Measurements from ENCODE around the gene ALDH3A1. TPM values are rescaled to one million over a fixed set of nuclear protein-coding genes. Genes with fewer than 3 reads are reported as not detected.

ALDH3A1 gene
- total and polyA plus RNA-seq, 2 of the 4 experiments (the other 2 are of a cell fraction) = not detected

GRCh38 chr17:19739241-19740201, 8.6 kb downstream of the ALDH3A1 start:
- Histone ChIP-seq H3K14ac (replicated peaks; ENCODE audit: low read depth, low read length) (no peak overlapping the region), H3K9ac (ENCODE audit: low read depth, low read length) (no peak overlapping the region), H4K20me1 (ENCODE audit: insufficient read depth, low read length) (no peaks in the 10 kb centered on the region), H2BK120ac (ENCODE audit: low read depth, low read length) (no peak overlapping the region), H3K27me3 (ENCODE audit: control insufficient read depth, insufficient read depth, low read length) (peaks cover 20% of the 10 kb centered on the region), H4K8ac (ENCODE audit: low read depth in 2 of 2, low read length in 2 of 2) (no peak overlapping the region), H2AK9ac (replicated peaks; ENCODE audit: low read depth, low read length, poor library complexity) (no peak overlapping the region), H3K27ac (ENCODE audit: insufficient read depth, low read length) (no peak overlapping the region), H3K4ac (ENCODE audit: low read depth, low read length) (no peak overlapping the region), H4K91ac (ENCODE audit: insufficient read depth, low read depth, low read length) (no peak overlapping the region), H3K18ac (ENCODE audit: low read depth, low read length) (no peak overlapping the region), H3K4me3 (ENCODE audit: insufficient read depth, low read depth, low read length) (no peak overlapping the region), H3K9me1 (ENCODE audit: insufficient read depth, low read length) (no peaks in the 10 kb centered on the region), H3K23ac (ENCODE audit: low read depth, low read length) (no peak overlapping the region), H2AFZ (replicated peaks; ENCODE audit: low read length, poor library complexity) (no peak overlapping the region), H2BK15ac (ENCODE audit: low read depth, low read length) (no peak overlapping the region), H3K9me3 (ENCODE audit: control insufficient read depth, insufficient read depth, low read length) (no peaks in the 10 kb centered on the region), H3K36me3 (ENCODE audit: control insufficient read depth, insufficient read depth, low read length) (no peaks in the 10 kb centered on the region), H4K5ac (ENCODE audit: low read depth, low read length) (no peak overlapping the region), H3K56ac (ENCODE audit: extremely low read depth, insufficient read depth, low read length) (no peak overlapping the region), H2BK20ac (ENCODE audit: low read depth, low read length) (no peak overlapping the region), H3K4me1 (ENCODE audit: control insufficient read depth, insufficient read depth, low read length) (no peaks in the 10 kb centered on the region), H2BK5ac (ENCODE audit: low read depth, low read length, poor library complexity, severe bottlenecking) (no peak overlapping the region), H2AK5ac (ENCODE audit: low read depth, low read length) (no peak overlapping the region), H3K79me1 (ENCODE audit: low read depth in 1 of 2, low read length in 2 of 2) (no peaks in the 10 kb centered on the region), H3K4me2 (ENCODE audit: low read depth, low read length) (no peak overlapping the region)
- ATAC-seq (ENCODE audit: low read depth) = no peak
- in situ Hi-C loops (cut with MboI; ENCODE audit: low sequenced_read_pairs) (no loop called here), intact Hi-C loops (cut with micrococcal nuclease) (no loop called here), dilution Hi-C loops (cut with HindIII; ENCODE audit: low sequenced_read_pairs, unreplicated experiment) (no loop called here)
- WGBS, 2 experiments (ENCODE audit: extremely low coverage in 2 of 2, insufficient read length in 1 of 2) = 82% methylated on average over 19 of the region's 26 CpGs; no CpG with 5 or more reads in 1 of the 2 experiments
- BruUV-seq (replicated peaks) = no TSS peak
- ChIA-PET POLR2A (ENCODE audit: unreplicated experiment) (no interaction called here), CTCF (no interaction called here)
- no peak for DNase-seq
- no peak for TF ChIP-seq RFX5 (IDR thresholded peaks at IDR 0.05; ENCODE audit: low read depth, low read length)
- no peak for TF ChIP-seq SMC3 (IDR thresholded peaks at IDR 0.05; ENCODE audit: low read depth, low read length)
- TF ChIP-seq, protein P1, sequence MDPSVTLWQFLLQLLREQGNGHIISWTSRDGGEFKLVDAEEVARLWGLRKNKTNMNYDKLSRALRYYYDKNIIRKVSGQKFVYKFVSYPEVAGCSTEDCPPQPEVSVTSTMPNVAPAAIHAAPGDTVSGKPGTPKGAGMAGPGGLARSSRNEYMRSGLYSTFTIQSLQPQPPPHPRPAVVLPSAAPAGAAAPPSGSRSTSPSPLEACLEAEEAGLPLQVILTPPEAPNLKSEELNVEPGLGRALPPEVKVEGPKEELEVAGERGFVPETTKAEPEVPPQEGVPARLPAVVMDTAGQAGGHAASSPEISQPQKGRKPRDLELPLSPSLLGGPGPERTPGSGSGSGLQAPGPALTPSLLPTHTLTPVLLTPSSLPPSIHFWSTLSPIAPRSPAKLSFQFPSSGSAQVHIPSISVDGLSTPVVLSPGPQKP (IDR thresholded peaks at IDR 0.05; ENCODE audit: borderline replicate concordance, low read depth, low read length) = no peak
- no peak for TF ChIP-seq FOS (IDR thresholded peaks at IDR 0.05; ENCODE audit: low read depth, low read length)
- TF ChIP-seq MXI1 (IDR thresholded peaks at IDR 0.05; ENCODE audit: borderline replicate concordance, low read depth, low read length) = no peak
- TF ChIP-seq MAZ (IDR thresholded peaks at IDR 0.05; ENCODE audit: borderline replicate concordance, low read depth, low read length) = no peak
- no peak for TF ChIP-seq POLR2A (IDR thresholded peaks at IDR 0.05; ENCODE audit: low read depth, low read length)
- TF ChIP-seq, protein P2, sequence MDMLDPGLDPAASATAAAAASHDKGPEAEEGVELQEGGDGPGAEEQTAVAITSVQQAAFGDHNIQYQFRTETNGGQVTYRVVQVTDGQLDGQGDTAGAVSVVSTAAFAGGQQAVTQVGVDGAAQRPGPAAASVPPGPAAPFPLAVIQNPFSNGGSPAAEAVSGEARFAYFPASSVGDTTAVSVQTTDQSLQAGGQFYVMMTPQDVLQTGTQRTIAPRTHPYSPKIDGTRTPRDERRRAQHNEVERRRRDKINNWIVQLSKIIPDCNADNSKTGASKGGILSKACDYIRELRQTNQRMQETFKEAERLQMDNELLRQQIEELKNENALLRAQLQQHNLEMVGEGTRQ (IDR thresholded peaks at IDR 0.05; ENCODE audit: low read depth, low read length) = no peak
- no peak for TF ChIP-seq NFE2L2 (IDR thresholded peaks at IDR 0.05; ENCODE audit: low read depth, low read length)
- TF ChIP-seq MAFK (IDR thresholded peaks at IDR 0.05; ENCODE audit: low read depth, low read length) = no peak
- no peak for TF ChIP-seq BHLHE40 (IDR thresholded peaks at IDR 0.05; ENCODE audit: low read depth, low read length)
- no peak for TF ChIP-seq CHD1 (IDR thresholded peaks at IDR 0.05; ENCODE audit: low read depth, low read length)
- TF ChIP-seq CEBPB (IDR thresholded peaks at IDR 0.05; ENCODE audit: low read depth, low read length) = no peak
- no peak for TF ChIP-seq CTCF (conservative IDR thresholded peaks at IDR 0.05; ENCODE audit: low read depth, low read length)
- no peak for TF ChIP-seq RCOR1 (IDR thresholded peaks at IDR 0.05; ENCODE audit: insufficient replicate concordance, low read length)
